K562 (cell line): Measurements from ENCODE around the gene WBP1. TPM values are rescaled to one million over a fixed set of nuclear protein-coding genes. Genes with fewer than 3 reads are reported as not detected.

Experiments used
- ATAC-seq: fragments of 200-7000 bp; cut with Tn5 transposase; 3 replicates; pipeline ENCODE4 v1.9.1; 2020; ENCODE audit warnings: moderate library complexity
- BruUV-seq: library from RNA; stranded (reverse); fragments of 400-500 nt; replicated peaks from 2 replicates; lab custom pipeline; 2021; lab: Mats Ljungman, UMichigan
- CTCF ChIA-PET: fragments of 300-600 bp; formaldehyde crosslinking; extraction: SDS; loops from one replicate; lab custom pipeline; 2021; ENCODE audit warnings: low intra/inter-chr PET ratio; lab: Yijun Ruan, JAX
- POLR2A ChIA-PET: fragments of 300-600, 350-650 bp; sonication (Branson Sonifier 250); formaldehyde crosslinking; extraction: SDS; loops from one replicate; lab custom pipeline; 2021; ENCODE audit warnings: antibody characterized with exemption, inconsistent platforms; lab: Yijun Ruan, JAX
- DNase-seq, 4 experiments: peaks; one replicate each; pipeline versions ENCODE4 v3.0.0 to v3.0.0-alpha.2; 2011 to 2018; ENCODE audit warnings: low spot score in 3 of 4, mixed read lengths in 3 of 4; ENCODE audit errors: extremely low read depth in 1 of 4
- FAIRE-seq: peaks from 2 replicates; lab custom pipeline; 2011; peaks lifted over from hg19 to GRCh38; lab: Jason Lieb, UNC
- H2AFZ ChIP-seq: 2 replicates; pipeline ENCODE4 v1.6.0; 2011; ENCODE audit warnings: low read depth, low read length, control low read depth, inconsistent platforms
- H3K27ac ChIP-seq: fragments of 200-600 bp; 3 replicates; pipeline ENCODE4 v1.8.0; 2011; ENCODE audit warnings: low read depth, mild to moderate bottlenecking, control low read depth, inconsistent platforms, low read length, moderate library complexity, mixed read lengths; ENCODE audit errors: extremely low read depth
- H3K27me3 ChIP-seq, 2 experiments: fragments of 300-600 bp in 1 of 2; 2 replicates in 1 of 2; 3 replicates in 1 of 2; pipeline versions ENCODE4 v1.6.0 to v1.8.0; 2011; ENCODE audit warnings: inconsistent platforms in 2 of 2, low read length in 2 of 2, mild to moderate bottlenecking in 1 of 2, mixed read lengths in 1 of 2, moderate library complexity in 1 of 2; ENCODE audit not compliant: control insufficient read depth in 2 of 2, insufficient read depth in 2 of 2
- H3K36me3 ChIP-seq: fragments of 300-600 bp; 3 replicates; pipeline ENCODE4 v1.8.0; 2011; ENCODE audit warnings: mild to moderate bottlenecking, low read length, inconsistent platforms; ENCODE audit not compliant: control insufficient read depth, insufficient read depth
- H3K4me1 ChIP-seq, 2 experiments: fragments of 200-600 bp in 1 of 2; replicated peaks in 1 of 2; 2 replicates in 1 of 2; 3 replicates in 1 of 2; pipeline versions ENCODE4 v1.5.1 to v1.8.0; 2011; ENCODE audit warnings: inconsistent platforms in 2 of 2, low read length in 2 of 2, mild to moderate bottlenecking in 1 of 2, mixed read lengths in 1 of 2, moderate library complexity in 1 of 2; ENCODE audit not compliant: control insufficient read depth in 2 of 2, insufficient read depth in 2 of 2
- H3K4me2 ChIP-seq: 2 replicates; pipeline ENCODE4 v1.6.1; 2011; ENCODE audit warnings: low read length, control low read depth, inconsistent platforms, mixed read lengths; ENCODE audit not compliant: insufficient read depth
- H3K4me3 ChIP-seq: fragments of 200-600 bp; sonication (generic), shearing (Covaris generic); 2 replicates; pipeline ENCODE4 v1.5.1; 2016; ENCODE audit warnings: control low read depth, inconsistent platforms
- H3K79me2 ChIP-seq: fragments of 200-600 bp; 3 replicates; pipeline ENCODE4 v1.8.0; 2011; ENCODE audit warnings: low read length, inconsistent platforms; ENCODE audit not compliant: control insufficient read depth, insufficient read depth
- H3K9ac ChIP-seq, 2 experiments: 2 replicates each; pipeline versions ENCODE4 v1.6.0 to v1.6.1; 2011; ENCODE audit warnings: low read depth in 2 of 2, low read length in 2 of 2, control low read depth in 1 of 2, inconsistent platforms in 1 of 2, mild to moderate bottlenecking in 1 of 2, mixed read lengths in 1 of 2; ENCODE audit not compliant: insufficient read depth in 1 of 2
- H3K9me1 ChIP-seq: one replicate; pipeline ENCODE4 v1.6.0; 2011; ENCODE audit warnings: inconsistent platforms, mild to moderate bottlenecking, low read length, moderate library complexity; ENCODE audit not compliant: control insufficient read depth, insufficient read depth
- H3K9me3 ChIP-seq: replicated peaks from 2 replicates; pipeline ENCODE4 v1.5.1; 2011; ENCODE audit warnings: low read depth, low read length, inconsistent platforms; ENCODE audit not compliant: control insufficient read depth, insufficient read depth
- H4K20me1 ChIP-seq: replicated peaks from 2 replicates; pipeline ENCODE4 v1.6.1; 2011; ENCODE audit warnings: low read length, inconsistent platforms, mixed read lengths; ENCODE audit not compliant: control insufficient read depth, insufficient read depth
- ARID1B ChIP-seq: fragments of 450-650 bp; IDR thresholded peaks from 2 replicates; pipeline ENCODE4 v1.6.1; 2016; ENCODE audit warnings: antibody characterized with exemption, mild to moderate bottlenecking, inconsistent platforms
- CBFB ChIP-seq: sonication (generic); formaldehyde crosslinking; IDR thresholded peaks from 2 replicates; pipeline ENCODE4 v1.4.0; 2020; ENCODE audit warnings: mild to moderate bottlenecking, missing genetic modification reagents
- CXXC5 ChIP-seq: fragments of 250-450 bp; sonication (Bioruptor Pico); IDR thresholded peaks from 2 replicates; pipeline ENCODE4 v1.8.0; 2022; ENCODE audit warnings: inconsistent platforms, mild to moderate bottlenecking, moderate library complexity
- GATA2 ChIP-seq: sonication (generic); formaldehyde crosslinking; IDR thresholded peaks from 2 replicates; pipeline ENCODE4 v1.4.0; 2020; ENCODE audit warnings: mild to moderate bottlenecking, missing genetic modification reagents
- HDAC6 ChIP-seq: IDR thresholded peaks from 2 replicates; pipeline ENCODE4 v1.6.1; 2012; ENCODE audit warnings: low read depth, mild to moderate bottlenecking, control low read depth, inconsistent platforms, low read length, moderate library complexity
- IRF2 ChIP-seq: sonication (generic); formaldehyde crosslinking; IDR thresholded peaks from 2 replicates; pipeline ENCODE4 v1.8.1; 2022; ENCODE audit warnings: mild to moderate bottlenecking, missing genetic modification reagents
- MYBL2 ChIP-seq, 2 experiments: fragments of 450-650 bp in 1 of 2; sonication (generic) in 1 of 2; formaldehyde crosslinking in 1 of 2; IDR thresholded peaks; 2 replicates each; pipeline versions ENCODE4 v1.6.1 to v1.8.1; 2017 to 2022; ENCODE audit warnings: borderline replicate concordance in 1 of 2, inconsistent platforms in 1 of 2, low read depth in 1 of 2, mild to moderate bottlenecking in 1 of 2, missing genetic modification reagents in 1 of 2, moderate library complexity in 1 of 2
- PCBP2 ChIP-seq: fragments of 200-400 bp; formaldehyde crosslinking; IDR thresholded peaks from 2 replicates; pipeline ENCODE4 v1.6.1; 2018; ENCODE audit warnings: low read length, low read depth, mild to moderate bottlenecking, moderate library complexity; ENCODE audit not compliant: poor library complexity, severe bottlenecking
- PML ChIP-seq: IDR thresholded peaks from 2 replicates; pipeline ENCODE4 v1.6.1; 2012; ENCODE audit warnings: low read length, inconsistent platforms
- POLR2B ChIP-seq: fragments of 450-650 bp; IDR thresholded peaks from 2 replicates; pipeline ENCODE4 v1.6.1; 2018; ENCODE audit warnings: low read depth; ENCODE audit not compliant: partially characterized antibody
- RBM22 ChIP-seq: fragments of 200-400 bp; formaldehyde crosslinking; IDR thresholded peaks from 2 replicates; pipeline ENCODE4 v1.6.1; 2018; ENCODE audit warnings: low read length, low read depth; ENCODE audit not compliant: poor library complexity, severe bottlenecking
- RFX7 ChIP-seq: fragments of 250-450 bp; sonication (Bioruptor Pico); IDR thresholded peaks from 2 replicates; pipeline ENCODE4 v1.5.1; 2021; ENCODE audit warnings: mild to moderate bottlenecking
- SLC30A9 ChIP-seq: fragments of 250-450 bp; sonication (Bioruptor Pico); IDR thresholded peaks from 2 replicates; pipeline ENCODE4 v1.8.0; 2022; ENCODE audit warnings: mild to moderate bottlenecking, moderate library complexity
- TAF7 ChIP-seq: fragments of 450-650 bp; IDR thresholded peaks from 2 replicates; pipeline ENCODE4 v1.6.1; 2016; ENCODE audit warnings: missing genetic modification characterization, missing compliant biosample characterization
- TAF9B ChIP-seq: fragments of 450-650 bp; IDR thresholded peaks from 2 replicates; pipeline ENCODE4 v1.6.1; 2018; ENCODE audit warnings: mild to moderate bottlenecking; ENCODE audit not compliant: partially characterized antibody
- ZKSCAN3 ChIP-seq: fragments of 250-450 bp; sonication (Bioruptor Pico); IDR thresholded peaks from 2 replicates; pipeline ENCODE4 v1.4.0; 2020
- ZNF280B ChIP-seq: fragments of 250-450 bp; sonication (Bioruptor Pico); IDR thresholded peaks from 2 replicates; pipeline ENCODE4 v1.5.1; 2021; ENCODE audit warnings: mild to moderate bottlenecking
- in situ Hi-C: fragments of 300-500 bp; cut with MboI; formaldehyde crosslinking; loops from 4 replicates; pipeline ENCODE4 v1.15.0; 2018; ENCODE audit warnings: inconsistent platforms, mixed read lengths
- intact Hi-C: fragments of 100-400 bp; cut with micrococcal nuclease; formaldehyde crosslinking; loops from 2 replicates; pipeline ENCODE4 v1.14.2; 2022
- polyA plus RNA-seq, 8 experiments: library from polyadenylated mRNA; depleted of rRNA in 4 of 8; stranded (reverse) in 5 of 8; unstranded in 3 of 8; fragments of >200 nt; fragmentation: Nextera tagmentation in 2 of 8; fragmentation: Illumina TruSeq in 1 of 8; extraction: Ambion mirVana in 2 of 8; extraction: Trizol in 1 of 8; gene quantifications; 2 replicates each; pipeline versions ENCODE4 v1.2.1 to v1.2.3, GENCODE V29; 2011 to 2014; ENCODE audit warnings: inconsistent platforms in 1 of 8, missing spikeins in 1 of 8
- total RNA-seq, 7 experiments: library from RNA; depleted of rRNA in 6 of 7; stranded (reverse); fragments of >200 nt in 6 of 7; fragmentation: Illumina TruSeq in 2 of 7; extraction: Trizol in 2 of 7; gene quantifications; 2 replicates each; pipeline versions ENCODE4 v1.2.1 to v1.2.3, GENCODE V29; 2011 to 2021; ENCODE audit warnings: low replicate concordance in 1 of 7

WBP1 gene
- total and polyA plus RNA-seq, 9 of the 15 experiments (the other 6 are each of a cell fraction or from before 2014, with no cell fraction given) = 1.9 to 27.7 (median 14.2) TPM

GRCh38 chr2:74500578-74500946 lies 42.3 kb downstream of the WBP1 start:
- intact Hi-C loops = loop anchor here (5.0 kb wide), 1 partner anchor 72 kb away; no protein-coding TSS in a partner anchor
- in situ Hi-C loops = no loop called here
- no peaks in the 10 kb centered on the region for H3K27me3 ChIP-seq
- H3K9me3 ChIP-seq = no peaks in the 10 kb centered on the region
- no peaks in the 10 kb centered on the region for H4K20me1 ChIP-seq
- ChIA-PET CTCF (no interaction called here), POLR2A (interaction anchor here (0.6 to 2.4 kb wide), 6 partner anchors 9 to 30 kb away, joined by 3 to 13 read pairs (median 4); partner anchors contain the start of genes CCDC142 and TTC31)
- no peak overlapping the region for H3K27ac ChIP-seq
- no peak overlapping the region for H3K9ac ChIP-seq
- DNase-seq = no peak
- H2AFZ ChIP-seq = no peak overlapping the region
- no TSS peak for BruUV-seq
- H3K36me3 ChIP-seq = peaks cover 7% of the 10 kb centered on the region; the same call in 2 of the 3 replicates
- ATAC-seq = no peak
- H3K79me2 ChIP-seq = peaks cover 30% of the 10 kb centered on the region
- no peaks in the 10 kb centered on the region for H3K9me1 ChIP-seq
- TF ChIP-seq CBFB (CRISPR knock-in tag) (no peak), PML (no peak), TAF9B (no peak), ZKSCAN3 (CRISPR knock-in tag) (no peak), HDAC6 (no peak), RFX7 (CRISPR knock-in tag) (no peak), MYBL2 (IDR thresholded peaks at IDR 0.05; ENCODE audit: low read depth) (no peak), MYBL2 (CRISPR knock-in tag; IDR thresholded peaks at IDR 0.05; ENCODE audit: borderline replicate concordance) (no peak), PCBP2 (no peak), RBM22 (no peak), ARID1B (no peak), POLR2B (no peak), ZNF280B (CRISPR knock-in tag) (no peak), GATA2 (no peak), TAF7 (tag) (no peak), IRF2 (CRISPR knock-in tag) (no peak), CXXC5 (CRISPR knock-in tag) (no peak), SLC30A9 (no peak)
- no peak overlapping the region for H3K4me2 ChIP-seq
- peaks cover 24 to 56% of the 10 kb centered on the region in 2 experiments; a peak in 4 of 5 replicates for H3K4me1 ChIP-seq
- no peak for FAIRE-seq
- no peak overlapping the region for H3K4me3 ChIP-seq
